ENCODE data around the gene CLN6.
"Not testable (repeated sequence)": the region's sequence is repeated elsewhere in the genome, so short reads cannot be mapped to it uniquely, and the experiment has no call there.

The CLN6 gene

GRCh38 chr15:68183616-68184315, 45.8 kb downstream of the CLN6 start:
- H3K4me3 ChIP-seq (ENCODE audit: low read length) = no peak overlapping the region
- DNase-seq (ENCODE audit: low read depth) = peak; percentile 33
- H3K27me3 ChIP-seq (replicated peaks; ENCODE audit: control insufficient read depth, insufficient read depth, low read length) = no peaks in the 10 kb centered on the region
- H3K9me3 ChIP-seq (ENCODE audit: control insufficient read depth, low read length) = no peaks in the 10 kb centered on the region
- H3K4me1 ChIP-seq (ENCODE audit: control insufficient read depth, insufficient read depth, low read length) = peaks cover 50% of the 10 kb centered on the region
- H3K9ac ChIP-seq (ENCODE audit: low read length) = no peak overlapping the region
- peaks cover 41% of the 10 kb centered on the region for H3K36me3 ChIP-seq (ENCODE audit: control insufficient read depth, insufficient read depth, low read length, severe bottlenecking)

DNA sequence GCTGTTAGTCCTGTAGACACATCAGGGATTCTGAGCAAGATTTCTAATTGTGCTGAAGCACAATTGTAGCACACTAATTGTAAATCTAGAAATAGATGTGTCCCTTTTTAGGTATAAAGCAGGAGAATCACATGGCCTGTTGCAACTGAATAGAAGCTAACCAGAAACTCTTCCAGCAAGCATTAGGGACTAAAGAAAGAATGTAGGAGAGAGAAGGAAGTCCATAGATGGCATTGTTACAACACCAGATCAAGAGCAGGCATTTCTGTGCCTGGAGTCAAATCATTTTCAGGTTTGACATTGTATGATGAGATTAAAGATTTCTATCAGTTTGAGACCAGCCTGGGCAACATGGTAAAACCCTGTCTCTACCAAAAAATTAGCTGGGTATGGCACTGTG, 51.8 kb downstream of the CLN6 start:
- H3K9ac ChIP-seq (ENCODE audit: low read length) = peak overlapping the region; percentile 21
- no peaks in the 10 kb centered on the region for H3K27me3 ChIP-seq (replicated peaks; ENCODE audit: control insufficient read depth, insufficient read depth, low read length)
- peaks cover 31% of the 10 kb centered on the region for H3K4me1 ChIP-seq (ENCODE audit: control insufficient read depth, insufficient read depth, low read length)
- H3K4me3 ChIP-seq (ENCODE audit: low read length) = peak overlapping the region; percentile 60
- peaks cover 46% of the 10 kb centered on the region for H3K36me3 ChIP-seq (ENCODE audit: control insufficient read depth, insufficient read depth, low read length, severe bottlenecking)
- peak; percentile 81 for DNase-seq (ENCODE audit: low read depth)
- no peaks in the 10 kb centered on the region for H3K9me3 ChIP-seq (ENCODE audit: control insufficient read depth, low read length)

GRCh38 chr15:68176601-68177000, 52.9 kb downstream of the CLN6 start:
- peak; percentile 50 for DNase-seq (ENCODE audit: low read depth)
- Histone ChIP-seq H3K9me3 (ENCODE audit: control insufficient read depth, low read length) (no peaks in the 10 kb centered on the region), H3K4me3 (ENCODE audit: low read length) (peak overlapping the region; percentile 60), H3K9ac (ENCODE audit: low read length) (no peak overlapping the region), H3K4me1 (ENCODE audit: control insufficient read depth, insufficient read depth, low read length) (peaks cover 31% of the 10 kb centered on the region), H3K27me3 (replicated peaks; ENCODE audit: control insufficient read depth, insufficient read depth, low read length) (no peaks in the 10 kb centered on the region), H3K36me3 (ENCODE audit: control insufficient read depth, insufficient read depth, low read length, severe bottlenecking) (peaks cover 36% of the 10 kb centered on the region)

- Histone ChIP-seq H3K4me3 (ENCODE audit: low read length) (no peak overlapping the region), H3K9me3 (ENCODE audit: control insufficient read depth, low read length) (no peaks in the 10 kb centered on the region), H3K9ac (ENCODE audit: low read length) (no peak overlapping the region), H3K36me3 (ENCODE audit: control insufficient read depth, insufficient read depth, low read length, severe bottlenecking) (peaks cover 31% of the 10 kb centered on the region), H3K4me1 (ENCODE audit: control insufficient read depth, insufficient read depth, low read length) (peaks cover 31% of the 10 kb centered on the region), H3K27me3 (replicated peaks; ENCODE audit: control insufficient read depth, insufficient read depth, low read length) (no peaks in the 10 kb centered on the region)
- no peak for DNase-seq (ENCODE audit: low read depth)
Observed at GRCh38 chr15:68175526-68175925, 54.0 kb downstream of the CLN6 start.

DNA sequence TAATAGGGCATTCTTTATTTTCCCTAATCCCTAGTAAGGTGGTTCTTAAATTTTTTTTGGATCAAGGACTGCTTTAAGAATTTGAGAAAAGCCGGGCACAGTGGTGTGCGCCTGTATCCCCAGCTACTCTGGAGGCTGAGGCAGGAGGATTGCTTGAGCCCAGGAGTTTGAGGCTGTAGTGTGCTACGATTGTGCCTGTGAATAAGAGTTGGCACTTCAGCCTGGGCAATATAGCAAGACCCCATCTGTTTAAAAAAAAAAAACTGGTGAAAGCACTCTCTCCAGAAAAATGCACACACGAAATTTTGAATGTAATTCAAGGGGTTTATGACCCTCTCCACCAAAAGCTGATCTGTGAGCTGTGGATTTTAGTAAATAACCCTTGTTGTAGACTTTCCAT, 56.4 kb downstream of the CLN6 start:
- Histone ChIP-seq H3K9ac (ENCODE audit: low read length) (no peak overlapping the region), H3K36me3 (ENCODE audit: control insufficient read depth, insufficient read depth, low read length, severe bottlenecking) (peaks cover 27% of the 10 kb centered on the region), H3K4me3 (ENCODE audit: low read length) (no peak overlapping the region), H3K4me1 (ENCODE audit: control insufficient read depth, insufficient read depth, low read length) (peaks cover 23% of the 10 kb centered on the region), H3K27me3 (replicated peaks; ENCODE audit: control insufficient read depth, insufficient read depth, low read length) (no peaks in the 10 kb centered on the region), H3K9me3 (ENCODE audit: control insufficient read depth, low read length) (no peaks in the 10 kb centered on the region)
- DNase-seq (ENCODE audit: low read depth) = no peak

GRCh38 chr15:68172037-68172436, 57.5 kb downstream of the CLN6 start:
- H3K9me3 ChIP-seq (ENCODE audit: control insufficient read depth, low read length); DNase-seq (ENCODE audit: low read depth); H3K4me3 ChIP-seq (ENCODE audit: low read length); H3K27me3 ChIP-seq (replicated peaks; ENCODE audit: control insufficient read depth, insufficient read depth, low read length); H3K9ac ChIP-seq (ENCODE audit: low read length): not testable (repeated sequence)
- Histone ChIP-seq H3K36me3 (ENCODE audit: control insufficient read depth, insufficient read depth, low read length, severe bottlenecking) (peaks cover 23% of the 10 kb centered on the region), H3K4me1 (ENCODE audit: control insufficient read depth, insufficient read depth, low read length) (peaks cover 12% of the 10 kb centered on the region)

DNA sequence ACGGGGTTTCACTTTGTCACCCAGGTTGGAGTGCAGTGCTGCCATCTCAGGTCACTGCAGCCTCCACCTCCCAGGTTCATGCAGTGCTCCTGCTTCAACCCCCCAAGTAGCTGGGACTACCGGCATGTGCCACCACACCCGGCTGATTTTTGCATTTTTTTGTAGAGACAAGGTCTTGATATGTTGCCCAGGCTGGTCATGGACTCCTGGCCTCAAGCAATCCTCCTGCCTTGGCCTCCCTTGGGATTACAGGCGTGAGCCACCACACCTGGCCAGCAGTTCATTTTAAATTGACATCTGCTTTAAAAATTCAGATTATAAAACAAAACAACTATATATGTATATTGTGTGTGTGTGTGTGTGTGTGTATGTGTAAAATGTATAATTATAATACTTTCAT, 62.7 kb downstream of the CLN6 start:
- no peak for DNase-seq (ENCODE audit: low read depth)
- Histone ChIP-seq H3K9ac (ENCODE audit: low read length) (no peak overlapping the region), H3K27me3 (replicated peaks; ENCODE audit: control insufficient read depth, insufficient read depth, low read length) (no peaks in the 10 kb centered on the region), H3K36me3 (ENCODE audit: control insufficient read depth, insufficient read depth, low read length, severe bottlenecking) (peaks cover 40% of the 10 kb centered on the region), H3K4me1 (ENCODE audit: control insufficient read depth, insufficient read depth, low read length) (no peaks in the 10 kb centered on the region), H3K4me3 (ENCODE audit: low read length) (no peak overlapping the region), H3K9me3 (ENCODE audit: control insufficient read depth, low read length) (no peaks in the 10 kb centered on the region)

- Histone ChIP-seq H3K9ac (ENCODE audit: low read length) (no peak overlapping the region), H3K36me3 (ENCODE audit: control insufficient read depth, insufficient read depth, low read length, severe bottlenecking) (peaks cover 62% of the 10 kb centered on the region)
Observed at GRCh38 chr15:68163191-68163590, 66.3 kb downstream of the CLN6 start.

DNA sequence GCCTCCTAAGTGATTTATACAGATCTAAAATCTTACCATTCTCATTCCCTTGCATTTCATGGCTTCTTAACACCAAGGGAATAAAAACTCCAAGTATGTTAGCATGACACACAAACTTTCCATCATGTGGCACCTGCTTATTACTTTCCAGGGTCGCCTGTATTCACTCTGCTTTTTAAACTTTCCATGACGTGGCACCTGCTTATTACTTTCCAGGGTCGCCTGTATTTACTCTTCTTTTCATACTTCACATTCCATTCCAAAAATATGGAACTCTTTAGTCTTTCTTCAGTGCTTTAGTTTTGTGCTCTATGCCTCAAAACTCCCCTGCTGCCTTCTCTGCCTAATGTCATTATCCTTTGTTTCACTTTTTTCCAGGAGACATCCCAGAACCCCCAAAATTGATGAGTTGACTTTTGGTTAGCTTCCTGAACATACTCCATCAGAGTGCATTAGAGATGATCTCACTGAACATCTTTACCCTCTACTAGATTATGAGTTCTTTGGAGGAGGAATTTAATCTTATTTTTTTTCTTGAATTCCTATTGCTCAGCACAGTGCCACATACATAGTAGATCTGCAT, 71.4 kb downstream of the CLN6 start:
- Histone ChIP-seq H3K27me3 (replicated peaks; ENCODE audit: control insufficient read depth, insufficient read depth, low read length) (no peaks in the 10 kb centered on the region), H3K4me3 (ENCODE audit: low read length) (no peak overlapping the region), H3K9me3 (ENCODE audit: control insufficient read depth, low read length) (no peaks in the 10 kb centered on the region), H3K36me3 (ENCODE audit: control insufficient read depth, insufficient read depth, low read length, severe bottlenecking) (peaks cover 61% of the 10 kb centered on the region), H3K4me1 (ENCODE audit: control insufficient read depth, insufficient read depth, low read length) (no peaks in the 10 kb centered on the region), H3K9ac (ENCODE audit: low read length) (no peak overlapping the region)
- DNase-seq (ENCODE audit: low read depth) = peak; percentile 55

More at GRCh38 chr15:68163191-68163590, 66.3 kb downstream of the CLN6 start:
- Histone ChIP-seq H3K4me3 (ENCODE audit: low read length) (no peak overlapping the region), H3K9me3 (ENCODE audit: control insufficient read depth, low read length) (no peaks in the 10 kb centered on the region), H3K27me3 (replicated peaks; ENCODE audit: control insufficient read depth, insufficient read depth, low read length) (no peaks in the 10 kb centered on the region), H3K4me1 (ENCODE audit: control insufficient read depth, insufficient read depth, low read length) (no peaks in the 10 kb centered on the region)
- no peak for DNase-seq (ENCODE audit: low read depth)

DNA sequence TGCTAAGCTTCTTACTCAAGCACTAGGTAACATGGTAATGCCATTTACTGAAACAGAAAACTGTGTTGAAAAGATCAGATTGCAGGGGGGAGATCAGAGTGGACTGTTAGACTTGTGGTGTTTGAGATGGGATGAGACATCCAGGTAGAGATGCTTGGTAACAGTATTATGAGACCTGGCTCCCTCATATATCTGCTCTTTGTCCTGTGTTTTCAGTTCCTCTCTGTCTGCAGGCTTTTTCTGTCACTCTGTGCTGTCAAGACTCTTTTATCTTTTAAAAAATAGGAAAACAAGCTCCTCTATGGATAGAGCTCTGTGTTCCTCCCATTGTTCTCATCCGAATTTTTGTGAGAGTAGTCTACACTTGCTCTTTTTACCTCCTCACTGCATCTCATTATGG, 72.5 kb downstream of the CLN6 start:
- Histone ChIP-seq H3K36me3 (ENCODE audit: control insufficient read depth, insufficient read depth, low read length, severe bottlenecking) (peaks cover 55% of the 10 kb centered on the region), H3K4me3 (ENCODE audit: low read length) (no peak overlapping the region), H3K4me1 (ENCODE audit: control insufficient read depth, insufficient read depth, low read length) (no peaks in the 10 kb centered on the region), H3K9me3 (ENCODE audit: control insufficient read depth, low read length) (no peaks in the 10 kb centered on the region), H3K9ac (ENCODE audit: low read length) (no peak overlapping the region), H3K27me3 (replicated peaks; ENCODE audit: control insufficient read depth, insufficient read depth, low read length) (no peaks in the 10 kb centered on the region)
- DNase-seq (ENCODE audit: low read depth) = no peak

Data from adipocyte (in vitro differentiated cells).